GM19328 (cell line): Measurements from ENCODE around the gene GNA12.
"Not testable (repeated sequence)": the region's sequence is repeated elsewhere in the genome, so short reads cannot be mapped to it uniquely, and the experiment has no call there.

Experiments used
- ATAC-seq: cut with Tn5 transposase; IDR thresholded peaks from one replicate; pipeline ENCODE4 v1.9.1; 2021; ENCODE audit warnings: mild to moderate bottlenecking, moderate library complexity; ENCODE audit not compliant: unreplicated experiment

Gene GNA12

GRCh38 chr7:2701832-2702593, 142.1 kb downstream of the GNA12 start:
- no peak for ATAC-seq

- ATAC-seq = no peak
These were observed 142.7 kb downstream of the GNA12 start for GRCh38 chr7:2701424-2701823.

GRCh38 chr7:2700141-2700850, 143.8 kb downstream of the GNA12 start:
- no peak for ATAC-seq

- ATAC-seq = no peak
These were observed 144.9 kb downstream of the GNA12 start for GRCh38 chr7:2699289-2699620.

- ATAC-seq = peak; percentile 88
These were observed 145.4 kb downstream of the GNA12 start for GRCh38 chr7:2698581-2699288.

- not testable (repeated sequence) for ATAC-seq
These were observed 150.0 kb downstream of the GNA12 start for GRCh38 chr7:2694122-2694436.

- ATAC-seq = not testable (repeated sequence)
These were observed 150.5 kb downstream of the GNA12 start for GRCh38 chr7:2693420-2694121.

- ATAC-seq = no peak
These were observed 151.6 kb downstream of the GNA12 start for GRCh38 chr7:2692543-2692942.

- not testable (repeated sequence) for ATAC-seq
These were observed 152.1 kb downstream of the GNA12 start for GRCh38 chr7:2691932-2692439.

- no peak for ATAC-seq
These were observed 152.9 kb downstream of the GNA12 start for GRCh38 chr7:2691011-2691707.

GRCh38 chr7:2689951-2690705, 154.0 kb downstream of the GNA12 start:
- ATAC-seq = no peak

- ATAC-seq = no peak
These were observed 154.7 kb downstream of the GNA12 start for GRCh38 chr7:2689343-2689847.

- ATAC-seq = peak; percentile 59
These were observed 155.4 kb downstream of the GNA12 start for GRCh38 chr7:2688409-2689342.

GRCh38 chr7:2687881-2688318, 156.2 kb downstream of the GNA12 start, which contains the start of gene AMZ1:
TSS of gene AMZ1 (plus strand) at chr7:2688202. CDS start at chr7:2700452, 12,250 bp downstream.
- no peak for ATAC-seq

- no peak for ATAC-seq
These were observed 156.7 kb downstream of the GNA12 start for GRCh38 chr7:2687338-2687869.

GRCh38 chr7:2686101-2686500, 158.0 kb downstream of the GNA12 start:
- ATAC-seq = no peak

- ATAC-seq = no peak
These were observed 159.6 kb downstream of the GNA12 start for GRCh38 chr7:2684501-2684900.
